MM.1S (cell line): ENCODE results near the gene DCTN3.

Experiments
- CTCF ChIP-seq: fragments of 300-600 bp; sonication (generic); IDR thresholded peaks from 2 replicates; pipeline ENCODE4 v1.5.1; 2016; ENCODE audit warnings: antibody characterized with exemption, low read length, mixed read lengths
- EZH2 ChIP-seq: fragments of 300-600 bp; sonication (generic); optimal IDR thresholded peaks from 2 replicates; pipeline ENCODE3; 2017; ENCODE audit warnings: low read depth, mild to moderate bottlenecking, antibody characterized with exemption, low read length, mixed read lengths

- no peak for TF ChIP-seq EZH2
- TF ChIP-seq CTCF: no peak
These were observed 30.5 kb downstream of the DCTN3 start, which contains the start of gene CNTFR for GRCh38 chr9:34589636-34590380.
